HUES48 (cell line): ENCODE measurements around the gene DISP2.

Source experiments
- H3K27ac ChIP-seq: one replicate; pipeline ENCODE4 v1.7.0; 2013; ENCODE audit warnings: low read depth, low read length, inconsistent platforms
- H3K27me3 ChIP-seq: 2 replicates; pipeline ENCODE4 v1.6.1; 2013; ENCODE audit warnings: mild to moderate bottlenecking, low read length; ENCODE audit not compliant: control insufficient read depth, insufficient read depth
- H3K36me3 ChIP-seq: 2 replicates; pipeline ENCODE4 v1.6.1; 2013; ENCODE audit warnings: low read length; ENCODE audit not compliant: control insufficient read depth, insufficient read depth
- H3K4me1 ChIP-seq: 2 replicates; pipeline ENCODE4 v1.6.1; 2013; ENCODE audit warnings: mild to moderate bottlenecking, low read length; ENCODE audit not compliant: control insufficient read depth, insufficient read depth
- H3K4me3 ChIP-seq: 2 replicates; pipeline ENCODE4 v1.5.1; 2013; ENCODE audit warnings: mild to moderate bottlenecking, low read depth, low read length
- H3K9ac ChIP-seq: 2 replicates; pipeline ENCODE4 v1.6.1; 2013; ENCODE audit warnings: mild to moderate bottlenecking, low read depth, low read length, moderate library complexity
- H3K9me3 ChIP-seq: 2 replicates; pipeline ENCODE4 v1.6.1; 2013; ENCODE audit warnings: low read length; ENCODE audit not compliant: control insufficient read depth, insufficient read depth

The DISP2 gene

GRCh38 chr15:40329804-40330203 lies 28.2 kb upstream of the DISP2 start:
- peaks cover 55% of the 10 kb centered on the region for H3K4me1 ChIP-seq
- no peak overlapping the region for H3K9ac ChIP-seq
- peaks cover 11% of the 10 kb centered on the region for H3K27me3 ChIP-seq
- no peak overlapping the region for H3K4me3 ChIP-seq
- no peak overlapping the region for H3K27ac ChIP-seq
- no peaks in the 10 kb centered on the region for H3K36me3 ChIP-seq
- H3K9me3 ChIP-seq: no peaks in the 10 kb centered on the region

- Histone ChIP-seq H3K9me3 (no peaks in the 10 kb centered on the region), H3K9ac (no peak overlapping the region), H3K27me3 (peaks cover 5% of the 10 kb centered on the region), H3K4me1 (peaks cover 50% of the 10 kb centered on the region), H3K4me3 (no peak overlapping the region), H3K36me3 (no peaks in the 10 kb centered on the region), H3K27ac (no peak overlapping the region)
These were observed 27.6 kb upstream of the DISP2 start for GRCh38 chr15:40330368-40330836.

GRCh38 chr15:40331026-40331425 lies 27.0 kb upstream of the DISP2 start:
- no peaks in the 10 kb centered on the region for H3K36me3 ChIP-seq
- peaks cover 44% of the 10 kb centered on the region for H3K4me1 ChIP-seq
- no peak overlapping the region for H3K4me3 ChIP-seq
- no peaks in the 10 kb centered on the region for H3K27me3 ChIP-seq
- no peak overlapping the region for H3K27ac ChIP-seq
- H3K9ac ChIP-seq: no peak overlapping the region
- H3K9me3 ChIP-seq: no peaks in the 10 kb centered on the region

- Histone ChIP-seq H3K27ac (no peak overlapping the region), H3K4me3 (no peak overlapping the region), H3K9ac (no peak overlapping the region), H3K36me3 (no peaks in the 10 kb centered on the region), H3K9me3 (no peaks in the 10 kb centered on the region), H3K27me3 (no peaks in the 10 kb centered on the region), H3K4me1 (peaks cover 38% of the 10 kb centered on the region)
These were observed 26.4 kb upstream of the DISP2 start for GRCh38 chr15:40331637-40332036.

GRCh38 chr15:40332113-40332781 lies 25.8 kb upstream of the DISP2 start:
- H3K36me3 ChIP-seq: no peaks in the 10 kb centered on the region
- peaks cover 32% of the 10 kb centered on the region for H3K4me1 ChIP-seq
- no peaks in the 10 kb centered on the region for H3K9me3 ChIP-seq
- no peak overlapping the region for H3K27ac ChIP-seq
- H3K27me3 ChIP-seq: no peaks in the 10 kb centered on the region
- no peak overlapping the region for H3K4me3 ChIP-seq
- H3K9ac ChIP-seq: no peak overlapping the region

GRCh38 chr15:40333922-40334492 lies 24.0 kb upstream of the DISP2 start:
- no peaks in the 10 kb centered on the region for H3K9me3 ChIP-seq
- no peak overlapping the region for H3K27ac ChIP-seq
- H3K27me3 ChIP-seq: no peaks in the 10 kb centered on the region
- H3K4me1 ChIP-seq: peaks cover 22% of the 10 kb centered on the region
- no peaks in the 10 kb centered on the region for H3K36me3 ChIP-seq
- H3K9ac ChIP-seq: no peak overlapping the region
- no peak overlapping the region for H3K4me3 ChIP-seq

GRCh38 chr15:40334541-40334940 lies 23.5 kb upstream of the DISP2 start:
- no peak overlapping the region for H3K27ac ChIP-seq
- no peaks in the 10 kb centered on the region for H3K27me3 ChIP-seq
- H3K9me3 ChIP-seq: no peaks in the 10 kb centered on the region
- H3K4me3 ChIP-seq: no peak overlapping the region
- H3K36me3 ChIP-seq: no peaks in the 10 kb centered on the region
- H3K9ac ChIP-seq: no peak overlapping the region
- peaks cover 19% of the 10 kb centered on the region for H3K4me1 ChIP-seq

GRCh38 chr15:40334941-40335795 lies 22.9 kb upstream of the DISP2 start:
- Histone ChIP-seq H3K9me3 (no peaks in the 10 kb centered on the region), H3K4me3 (no peak overlapping the region), H3K27me3 (no peaks in the 10 kb centered on the region), H3K27ac (no peak overlapping the region), H3K9ac (no peak overlapping the region), H3K4me1 (peaks cover 25% of the 10 kb centered on the region), H3K36me3 (no peaks in the 10 kb centered on the region)

- peaks cover 35% of the 10 kb centered on the region for H3K4me1 ChIP-seq
- no peaks in the 10 kb centered on the region for H3K9me3 ChIP-seq
- H3K9ac ChIP-seq: no peak overlapping the region
- H3K27ac ChIP-seq: no peak overlapping the region
- H3K4me3 ChIP-seq: no peak overlapping the region
- H3K27me3 ChIP-seq: no peaks in the 10 kb centered on the region
- no peaks in the 10 kb centered on the region for H3K36me3 ChIP-seq
These were observed 21.9 kb upstream of the DISP2 start for GRCh38 chr15:40335938-40336743.

GRCh38 chr15:40336744-40337122 lies 21.3 kb upstream of the DISP2 start:
- Histone ChIP-seq H3K27ac (no peak overlapping the region), H3K9ac (no peak overlapping the region), H3K4me1 (peaks cover 37% of the 10 kb centered on the region)

More at GRCh38 chr15:40336744-40337122, 21.3 kb upstream of the DISP2 start:
- Histone ChIP-seq H3K9me3 (no peaks in the 10 kb centered on the region), H3K36me3 (no peaks in the 10 kb centered on the region), H3K27me3 (no peaks in the 10 kb centered on the region), H3K4me3 (no peak overlapping the region)
